B cell (primary cell): ENCODE data around the gene MAST2. TPM values are rescaled to one million over a fixed set of nuclear protein-coding genes. Genes with fewer than 3 reads are reported as not detected.
"Not testable (repeated sequence)": the region's sequence is repeated elsewhere in the genome, so short reads cannot be mapped to it uniquely, and the experiment has no call there.

Experiments
- ATAC-seq: fragments of 200-7000 bp; cut with Tn5 transposase; one replicate; pipeline ENCODE4 v1.10.0; 2021; ENCODE audit warnings: low read depth, mild to moderate bottlenecking, moderate number of reproducible peaks, moderate library complexity
- CTCF ChIA-PET: fragments of 350-600 bp; sonication (Branson Sonifier 250); formaldehyde crosslinking; loops from one replicate; lab custom pipeline; 2021; ENCODE audit warnings: antibody characterized with exemption, inconsistent platforms; lab: Charles Lee
- POLR2A ChIA-PET: fragments of 350-600 bp; sonication (Branson Sonifier 250); formaldehyde crosslinking; loops from one replicate; lab custom pipeline; 2021; ENCODE audit warnings: antibody characterized with exemption; lab: Charles Lee
- DNase-seq: peaks from one replicate; pipeline ENCODE4 v3.0.0; 2013
- H2AFZ ChIP-seq: 2 replicates; pipeline ENCODE4 v1.6.1; 2012; ENCODE audit warnings: mild to moderate bottlenecking, low read depth, low read length; ENCODE audit not compliant: insufficient read depth, poor library complexity, severe bottlenecking
- H3K27ac ChIP-seq, 2 donors: 1 replicate in 1 of 2; 2 replicates in 1 of 2; pipeline ENCODE4 v1.5.1; 2012 to 2013; ENCODE audit warnings: low read length in 2 of 2, mild to moderate bottlenecking in 2 of 2, moderate library complexity in 1 of 2
- H3K27me3 ChIP-seq, 4 experiments: fragments of 200-600 bp in 1 of 4; sonication (generic) in 1 of 4; replicated peaks in 1 of 4; 1 replicate in 2 of 4; 2 replicates in 2 of 4; pipeline versions ENCODE4 v1.6.1 to v1.7.0; 2013 to 2016; ENCODE audit warnings: low read length in 3 of 4, mild to moderate bottlenecking in 2 of 4, mixed read lengths in 1 of 4, moderate library complexity in 1 of 4; ENCODE audit not compliant: insufficient read depth in 4 of 4, control insufficient read depth in 3 of 4; ENCODE audit errors: control extremely low read depth in 1 of 4
- H3K36me3 ChIP-seq, 2 experiments: replicated peaks in 1 of 2; 1 replicate in 1 of 2; 2 replicates in 1 of 2; pipeline versions ENCODE4 v1.6.1 to v1.7.1; 2013; ENCODE audit warnings: low read length in 1 of 2; ENCODE audit not compliant: insufficient read depth in 2 of 2, control insufficient read depth in 1 of 2; ENCODE audit errors: control extremely low read depth in 1 of 2, extremely low read depth in 1 of 2
- H3K4me1 ChIP-seq, 2 donors: fragments of 200-600 bp in 1 of 2; sonication (generic) in 1 of 2; 1 replicate in 1 of 2; 2 replicates in 1 of 2; pipeline versions ENCODE4 v1.5.1 to v1.6.1; 2013 to 2017; ENCODE audit warnings: low read length in 2 of 2; ENCODE audit not compliant: control insufficient read depth in 2 of 2, insufficient read depth in 2 of 2
- H3K4me2 ChIP-seq: replicated peaks from 2 replicates; pipeline ENCODE3; 2012; ENCODE audit warnings: mild to moderate bottlenecking, low read depth, low read length; ENCODE audit not compliant: poor library complexity, severe bottlenecking
- H3K4me3 ChIP-seq, 5 experiments: fragments of 200-600 bp in 1 of 5; sonication (generic) in 1 of 5; 1 replicate in 3 of 5; 2 replicates in 2 of 5; pipeline versions ENCODE4 v1.5.1 to v1.7.0; 2011 to 2016; ENCODE audit warnings: low read length in 4 of 5, mild to moderate bottlenecking in 4 of 5, low read depth in 2 of 5, control low read depth in 1 of 5, moderate library complexity in 1 of 5; ENCODE audit not compliant: insufficient read depth in 1 of 5; ENCODE audit errors: control extremely low read depth in 1 of 5, extremely low read depth in 1 of 5
- H3K79me2 ChIP-seq: fragments of 200-600 bp; sonication (generic); one replicate; pipeline ENCODE4 v1.6.0; 2016; ENCODE audit warnings: low read length; ENCODE audit not compliant: control insufficient read depth, insufficient read depth
- H3K9ac ChIP-seq: fragments of 200-600 bp; sonication (generic); 2 replicates; pipeline ENCODE4 v1.6.1; 2017; ENCODE audit warnings: mild to moderate bottlenecking, low read length, moderate library complexity
- H3K9me3 ChIP-seq, 3 donors: one replicate each; pipeline versions ENCODE4 v1.6.1 to v1.7.1; 2013; ENCODE audit warnings: low read length in 2 of 3; ENCODE audit not compliant: control insufficient read depth in 2 of 3, insufficient read depth in 1 of 3; ENCODE audit errors: control extremely low read depth in 1 of 3
- H4K20me1 ChIP-seq: 2 replicates; pipeline ENCODE4 v1.6.0; 2012; ENCODE audit warnings: mild to moderate bottlenecking, low read length; ENCODE audit not compliant: insufficient read depth, control insufficient read depth, poor library complexity, severe bottlenecking
- H3K27ac Mint-ChIP-seq: one replicate; pipeline ENCODE4 v1.8.0; 2021; ENCODE audit warnings: mixed read lengths
- H3K27me3 Mint-ChIP-seq: one replicate; pipeline ENCODE4 v1.8.0; 2021; ENCODE audit warnings: mixed read lengths
- H3K4me1 Mint-ChIP-seq: one replicate; pipeline ENCODE4 v1.8.0; 2021; ENCODE audit warnings: mixed read lengths
- H3K4me3 Mint-ChIP-seq: one replicate; pipeline ENCODE4 v1.8.0; 2021; ENCODE audit warnings: mixed read lengths
- H3K9me3 Mint-ChIP-seq: one replicate; pipeline ENCODE4 v1.8.0; 2022; ENCODE audit warnings: mixed read lengths; ENCODE audit not compliant: insufficient read depth
- EZH2 ChIP-seq: IDR thresholded peaks from 2 replicates; pipeline ENCODE4 v1.6.1; 2012; ENCODE audit warnings: borderline replicate concordance, low read depth, mild to moderate bottlenecking, moderate library complexity, low read length; ENCODE audit not compliant: insufficient read depth, poor library complexity, severe bottlenecking
- WGBS: methylation state at CpG from one replicate; pipeline ENCODE4 v1.1.5; 2013; ENCODE audit warnings: missing lambda C conversion rate; ENCODE audit not compliant: insufficient coverage; 5-methylcytosine and 5-hydroxymethylcytosine counted together
- intact Hi-C: fragments of 100-400 bp; cut with micrococcal nuclease; formaldehyde crosslinking; loops from one replicate; pipeline ENCODE4 v1.10.0; 2022
- polyA plus RNA-seq: library from polyadenylated mRNA; depleted of rRNA; stranded (reverse); fragments of >200 nt; gene quantifications from 2 replicates; pipeline ENCODE4 v1.2.3, GENCODE V29; 2012
- total RNA-seq, 2 donors: library from RNA; stranded (reverse); fragments of 120-200 nt in 1 of 2; gene quantifications; 1 replicate in 1 of 2; 2 replicates in 1 of 2; pipeline versions ENCODE4 v1.2.3 to v1.2.4, GENCODE V29; 2013 to 2022
- TF ChIP-seq, protein P1 (sequence below): fragments of 200-600 bp; IDR thresholded peaks from one replicate; pipeline ENCODE4 v1.8.0; 2022; ENCODE audit warnings: antibody characterized with exemption, mild to moderate bottlenecking

The MAST2 gene
- total and polyA plus RNA-seq, 2 donors (not counting 1 experiment from before 2014, with no cell fraction given): 12.5 to 23.3 TPM

DNA sequence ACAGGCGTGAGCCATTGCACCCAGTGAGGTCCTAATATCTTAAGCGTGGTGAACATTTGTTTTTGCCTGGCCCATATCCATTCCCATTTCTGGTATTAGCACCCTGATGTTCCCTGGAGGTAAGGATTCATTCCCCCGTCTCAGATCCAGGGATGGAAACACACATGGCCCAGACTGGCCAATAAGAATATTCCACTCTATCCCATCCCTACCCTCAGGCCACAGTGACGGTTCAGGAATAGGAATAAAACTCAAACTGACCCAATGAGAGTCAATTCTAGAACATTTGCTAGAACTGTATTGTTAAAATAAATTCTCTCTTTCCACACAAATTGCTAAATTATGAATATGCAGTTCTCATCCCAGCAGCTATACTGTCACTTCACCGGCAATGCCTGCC, 252.9 kb downstream of the MAST2 start:
- Histone ChIP-seq H3K36me3 (no peaks in the 10 kb centered on the region), H3K27ac (no peak overlapping the region), H3K4me2 (no peak overlapping the region), H3K27me3 (no peaks in the 10 kb centered on the region), H4K20me1 (no peaks in the 10 kb centered on the region), H3K9ac (no peak overlapping the region), H3K4me1 (no peaks in the 10 kb centered on the region), H3K79me2 (no peaks in the 10 kb centered on the region), H3K4me3 (no peak overlapping the region), H2AFZ (no peak overlapping the region), H3K9me3 (peaks cover 0 to 7% (median 0%) of the 10 kb centered on the region in 3 donors)
- Mint-ChIP-seq H3K4me3 (no peak overlapping the region), H3K9me3 (no peaks in the 10 kb centered on the region), H3K4me1 (no peaks in the 10 kb centered on the region), H3K27ac (no peak overlapping the region), H3K27me3 (no peaks in the 10 kb centered on the region)
- intact Hi-C loops: no loop called here
- 100% methylated on average over 3 of the region's 5 CpGs for WGBS
- no peak for ATAC-seq
- DNase-seq: no peak
- CTCF ChIA-PET: no interaction called here
- TF ChIP-seq, protein P1, sequence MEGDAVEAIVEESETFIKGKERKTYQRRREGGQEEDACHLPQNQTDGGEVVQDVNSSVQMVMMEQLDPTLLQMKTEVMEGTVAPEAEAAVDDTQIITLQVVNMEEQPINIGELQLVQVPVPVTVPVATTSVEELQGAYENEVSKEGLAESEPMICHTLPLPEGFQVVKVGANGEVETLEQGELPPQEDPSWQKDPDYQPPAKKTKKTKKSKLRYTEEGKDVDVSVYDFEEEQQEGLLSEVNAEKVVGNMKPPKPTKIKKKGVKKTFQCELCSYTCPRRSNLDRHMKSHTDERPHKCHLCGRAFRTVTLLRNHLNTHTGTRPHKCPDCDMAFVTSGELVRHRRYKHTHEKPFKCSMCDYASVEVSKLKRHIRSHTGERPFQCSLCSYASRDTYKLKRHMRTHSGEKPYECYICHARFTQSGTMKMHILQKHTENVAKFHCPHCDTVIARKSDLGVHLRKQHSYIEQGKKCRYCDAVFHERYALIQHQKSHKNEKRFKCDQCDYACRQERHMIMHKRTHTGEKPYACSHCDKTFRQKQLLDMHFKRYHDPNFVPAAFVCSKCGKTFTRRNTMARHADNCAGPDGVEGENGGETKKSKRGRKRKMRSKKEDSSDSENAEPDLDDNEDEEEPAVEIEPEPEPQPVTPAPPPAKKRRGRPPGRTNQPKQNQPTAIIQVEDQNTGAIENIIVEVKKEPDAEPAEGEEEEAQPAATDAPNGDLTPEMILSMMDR: no peak
- no peak for TF ChIP-seq EZH2
- POLR2A ChIA-PET: no interaction called here

GRCh38 chr1:46057215-46057614, 253.8 kb downstream of the MAST2 start:
- H3K27ac ChIP-seq, H3K4me3 Mint-ChIP-seq, H3K27ac Mint-ChIP-seq, H3K27me3 ChIP-seq, H4K20me1 ChIP-seq, H3K4me1 ChIP-seq, H3K9me3 ChIP-seq, H3K4me1 Mint-ChIP-seq, H3K27me3 Mint-ChIP-seq, intact Hi-C loops, POLR2A ChIA-PET, H3K9me3 Mint-ChIP-seq, H3K36me3 ChIP-seq, H3K4me3 ChIP-seq, H3K9ac ChIP-seq, H3K79me2 ChIP-seq, H3K4me2 ChIP-seq, CTCF ChIA-PET, H2AFZ ChIP-seq, ATAC-seq: not testable (repeated sequence)
- 85% methylated on average over 2 of the region's 4 CpGs for WGBS
- peak; percentile 8 for DNase-seq
